Panc1 (cell line): Measurements from ENCODE around the gene CLEC16A.

ENCODE experiments used
- SIN3A ChIP-seq: IDR thresholded peaks from 2 replicates; pipeline ENCODE4 v1.6.1; 2012; ENCODE audit warnings: low read depth, mild to moderate bottlenecking, low read length, moderate library complexity, borderline replicate concordance; ENCODE audit not compliant: insufficient read depth
- TF ChIP-seq, protein P1 (sequence below): fragments of 450-650 bp; IDR thresholded peaks from 2 replicates; pipeline ENCODE4 v1.5.1; 2017; ENCODE audit warnings: mild to moderate bottlenecking

DNA sequence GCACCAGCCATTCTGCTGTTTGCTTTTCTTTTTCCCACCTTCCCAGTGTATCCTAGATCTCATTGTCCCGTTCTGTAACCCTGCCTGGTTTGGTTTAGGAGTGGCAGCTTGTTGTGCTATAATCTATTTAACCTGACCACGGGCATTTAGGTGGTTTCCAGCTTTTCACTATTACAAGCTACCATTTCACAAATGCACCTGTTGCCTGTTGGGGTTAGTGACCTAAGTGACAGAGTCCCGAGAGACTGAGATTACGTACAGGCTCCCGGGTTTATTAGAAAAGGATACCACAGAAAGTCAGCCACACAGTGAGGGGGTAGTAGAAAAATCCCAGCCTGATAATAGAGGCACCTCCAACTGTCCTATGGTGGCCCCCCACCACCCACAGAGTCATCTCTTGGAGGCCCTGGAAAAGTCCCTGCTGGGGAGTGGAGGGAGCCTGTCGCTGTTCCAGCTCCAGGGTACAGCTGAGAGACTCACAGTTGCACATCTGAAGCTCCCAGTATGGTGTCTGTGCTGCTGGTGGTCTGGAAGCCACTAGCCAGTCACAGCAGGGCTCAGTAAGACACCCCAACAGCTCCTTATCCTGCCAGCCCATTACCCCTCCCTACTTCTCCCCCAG lies 21.2 kb downstream of the CLEC16A start:
- TF ChIP-seq, protein P1, sequence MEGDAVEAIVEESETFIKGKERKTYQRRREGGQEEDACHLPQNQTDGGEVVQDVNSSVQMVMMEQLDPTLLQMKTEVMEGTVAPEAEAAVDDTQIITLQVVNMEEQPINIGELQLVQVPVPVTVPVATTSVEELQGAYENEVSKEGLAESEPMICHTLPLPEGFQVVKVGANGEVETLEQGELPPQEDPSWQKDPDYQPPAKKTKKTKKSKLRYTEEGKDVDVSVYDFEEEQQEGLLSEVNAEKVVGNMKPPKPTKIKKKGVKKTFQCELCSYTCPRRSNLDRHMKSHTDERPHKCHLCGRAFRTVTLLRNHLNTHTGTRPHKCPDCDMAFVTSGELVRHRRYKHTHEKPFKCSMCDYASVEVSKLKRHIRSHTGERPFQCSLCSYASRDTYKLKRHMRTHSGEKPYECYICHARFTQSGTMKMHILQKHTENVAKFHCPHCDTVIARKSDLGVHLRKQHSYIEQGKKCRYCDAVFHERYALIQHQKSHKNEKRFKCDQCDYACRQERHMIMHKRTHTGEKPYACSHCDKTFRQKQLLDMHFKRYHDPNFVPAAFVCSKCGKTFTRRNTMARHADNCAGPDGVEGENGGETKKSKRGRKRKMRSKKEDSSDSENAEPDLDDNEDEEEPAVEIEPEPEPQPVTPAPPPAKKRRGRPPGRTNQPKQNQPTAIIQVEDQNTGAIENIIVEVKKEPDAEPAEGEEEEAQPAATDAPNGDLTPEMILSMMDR: no peak
- TF ChIP-seq SIN3A: no peak
